ENCODE data around the gene ADGRB3.
"Not testable (repeated sequence)": the region's sequence is repeated elsewhere in the genome, so short reads cannot be mapped to it uniquely, and the experiment has no call there.

ADGRB3 gene

GRCh38 chr6:68790128-68790527 lies 155.0 kb downstream of the ADGRB3 start:
- not testable (repeated sequence) for DNase-seq (ENCODE audit: low spot score)

GRCh38 chr6:68814976-68815375 lies 179.9 kb downstream of the ADGRB3 start:
- not testable (repeated sequence) for DNase-seq (ENCODE audit: low spot score)

GRCh38 chr6:68826501-68826900 lies 191.4 kb downstream of the ADGRB3 start:
- no peak for DNase-seq (ENCODE audit: low spot score)

GRCh38 chr6:68834551-68834950 lies 199.5 kb downstream of the ADGRB3 start:
- no peak for DNase-seq (ENCODE audit: low spot score)

- DNase-seq (ENCODE audit: low spot score) = no peak
These were observed 203.5 kb downstream of the ADGRB3 start for GRCh38 chr6:68838571-68838970.

GRCh38 chr6:68852791-68853190 lies 217.7 kb downstream of the ADGRB3 start:
- DNase-seq (ENCODE audit: low spot score) = no peak

- no peak for DNase-seq (ENCODE audit: low spot score)
These were observed 224.2 kb downstream of the ADGRB3 start for GRCh38 chr6:68859233-68859632.

GRCh38 chr6:68868646-68869045 lies 233.6 kb downstream of the ADGRB3 start:
- DNase-seq (ENCODE audit: low spot score) = no peak

- no peak for DNase-seq (ENCODE audit: low spot score)
These were observed 238.2 kb downstream of the ADGRB3 start for GRCh38 chr6:68873236-68873635.

- DNase-seq (ENCODE audit: low spot score) = no peak
These were observed 239.7 kb downstream of the ADGRB3 start for GRCh38 chr6:68874747-68875146.

GRCh38 chr6:68875403-68875802 lies 240.3 kb downstream of the ADGRB3 start:
- no peak for DNase-seq (ENCODE audit: low spot score)

- peak; percentile 17 for DNase-seq (ENCODE audit: low spot score)
These were observed 241.9 kb downstream of the ADGRB3 start for GRCh38 chr6:68876792-68877493.

- no peak for DNase-seq (ENCODE audit: low spot score)
These were observed 245.2 kb downstream of the ADGRB3 start for GRCh38 chr6:68880050-68880813.

- DNase-seq (ENCODE audit: low spot score) = not testable (repeated sequence)
These were observed 248.2 kb downstream of the ADGRB3 start for GRCh38 chr6:68883325-68883724.

GRCh38 chr6:68891419-68891818 lies 256.3 kb downstream of the ADGRB3 start:
- DNase-seq (ENCODE audit: low spot score) = no peak

GRCh38 chr6:68892452-68892851 lies 257.4 kb downstream of the ADGRB3 start:
- DNase-seq (ENCODE audit: low spot score) = no peak

- no peak for DNase-seq (ENCODE audit: low spot score)
These were observed 260.8 kb downstream of the ADGRB3 start for GRCh38 chr6:68895929-68896328.

GRCh38 chr6:68901044-68901443 lies 266.0 kb downstream of the ADGRB3 start:
- no peak for DNase-seq (ENCODE audit: low spot score)

GRCh38 chr6:68911334-68911733 lies 276.3 kb downstream of the ADGRB3 start:
- DNase-seq (ENCODE audit: low spot score) = no peak

GRCh38 chr6:68911811-68912210 lies 276.7 kb downstream of the ADGRB3 start:
- no peak for DNase-seq (ENCODE audit: low spot score)

GRCh38 chr6:68912805-68913204 lies 277.7 kb downstream of the ADGRB3 start:
- not testable (repeated sequence) for DNase-seq (ENCODE audit: low spot score)

- DNase-seq (ENCODE audit: low spot score) = no peak
These were observed 280.5 kb downstream of the ADGRB3 start for GRCh38 chr6:68915586-68915985.

- DNase-seq (ENCODE audit: low spot score) = no peak
These were observed 284.5 kb downstream of the ADGRB3 start for GRCh38 chr6:68919537-68919936.

- DNase-seq (ENCODE audit: low spot score) = no peak
These were observed 306.3 kb downstream of the ADGRB3 start for GRCh38 chr6:68941345-68941744.

Measured in D341Med (cell line).